H9 (cell line): ENCODE data around the gene MTMR12. TPM values are rescaled to one million over a fixed set of nuclear protein-coding genes. Genes with fewer than 3 reads are reported as not detected.
"Not testable (repeated sequence)": the region's sequence is repeated elsewhere in the genome, so short reads cannot be mapped to it uniquely, and the experiment has no call there.

ENCODE experiments used
- DNase-seq: peaks from one replicate; pipeline ENCODE4 v3.0.0-alpha.2; 2017
- H2AFZ ChIP-seq: one replicate; pipeline ENCODE4 v1.6.1; 2013; ENCODE audit warnings: mild to moderate bottlenecking, low read length, control low read depth, moderate library complexity
- H2AK5ac ChIP-seq: 2 replicates; pipeline ENCODE4 v1.6.1; 2013; ENCODE audit warnings: low read length, control low read depth, mixed read lengths; ENCODE audit not compliant: insufficient read length
- H2BK120ac ChIP-seq: one replicate; pipeline ENCODE4 v1.6.1; 2013; ENCODE audit warnings: low read depth, mild to moderate bottlenecking, low read length, control low read depth, inconsistent platforms; ENCODE audit not compliant: poor library complexity, severe bottlenecking
- H2BK12ac ChIP-seq: 2 replicates; pipeline ENCODE4 v1.6.1; 2013; ENCODE audit warnings: low read length, control low read depth, mixed read lengths, low read depth; ENCODE audit not compliant: insufficient read length
- H2BK15ac ChIP-seq: 2 replicates; pipeline ENCODE4 v1.6.1; 2013; ENCODE audit warnings: low read depth, low read length, control low read depth
- H2BK20ac ChIP-seq: one replicate; pipeline ENCODE4 v1.6.1; 2013; ENCODE audit warnings: low read depth, mild to moderate bottlenecking, low read length, control low read depth, inconsistent platforms; ENCODE audit not compliant: poor library complexity, severe bottlenecking
- H2BK5ac ChIP-seq: 2 replicates; pipeline ENCODE4 v1.6.1; 2013; ENCODE audit warnings: low read length, control low read depth, mixed read lengths; ENCODE audit not compliant: insufficient read length
- H3K14ac ChIP-seq: 2 replicates; pipeline ENCODE4 v1.6.1; 2013; ENCODE audit warnings: low read length, control low read depth; ENCODE audit not compliant: insufficient read depth
- H3K18ac ChIP-seq: 2 replicates; pipeline ENCODE4 v1.6.1; 2013; ENCODE audit warnings: low read depth, mild to moderate bottlenecking, mixed read lengths, low read length, control low read depth; ENCODE audit not compliant: insufficient read length
- H3K23ac ChIP-seq: 2 replicates; pipeline ENCODE4 v1.6.1; 2013; ENCODE audit warnings: low read length, control low read depth, mixed read lengths, low read depth; ENCODE audit not compliant: insufficient read length
- H3K23me2 ChIP-seq: 2 replicates; pipeline ENCODE4 v1.6.1; 2013; ENCODE audit warnings: low read depth, mild to moderate bottlenecking, mixed read lengths, low read length, control low read depth; ENCODE audit not compliant: insufficient read length, poor library complexity, severe bottlenecking
- H3K27ac ChIP-seq: 2 replicates; pipeline ENCODE4 v1.5.1; 2013; ENCODE audit warnings: low read length, control low read depth, mixed read lengths, low read depth; ENCODE audit not compliant: insufficient read length
- H3K27me3 ChIP-seq: 2 replicates; pipeline ENCODE4 v1.6.1; 2013; ENCODE audit warnings: low read length, control low read depth, inconsistent platforms; ENCODE audit not compliant: insufficient read depth
- H3K4ac ChIP-seq: 2 replicates; pipeline ENCODE4 v1.6.1; 2013; ENCODE audit warnings: low read depth, mild to moderate bottlenecking, control low read depth, inconsistent platforms, low read length, moderate library complexity
- H3K4me1 ChIP-seq: 2 replicates; pipeline ENCODE4 v1.6.1; 2013; ENCODE audit warnings: low read length, control low read depth, inconsistent platforms; ENCODE audit not compliant: insufficient read depth
- H3K4me2 ChIP-seq: 2 replicates; pipeline ENCODE4 v1.6.1; 2013; ENCODE audit warnings: low read length, control low read depth, mixed read lengths; ENCODE audit not compliant: insufficient read length, insufficient read depth
- H3K56ac ChIP-seq: 2 replicates; pipeline ENCODE4 v1.6.1; 2013; ENCODE audit warnings: low read depth, mild to moderate bottlenecking, mixed read lengths, low read length, control low read depth; ENCODE audit not compliant: insufficient read length
- H3K79me1 ChIP-seq: 2 replicates; pipeline ENCODE4 v1.6.1; 2013; ENCODE audit warnings: low read depth, mild to moderate bottlenecking, moderate library complexity, low read length, control low read depth, inconsistent platforms; ENCODE audit not compliant: insufficient read depth, poor library complexity, severe bottlenecking
- H3K79me2 ChIP-seq: 2 replicates; pipeline ENCODE4 v1.6.1; 2013; ENCODE audit warnings: low read length, control low read depth, inconsistent platforms; ENCODE audit not compliant: insufficient read depth
- H3K9ac ChIP-seq: 2 replicates; pipeline ENCODE4 v1.6.1; 2013; ENCODE audit warnings: low read length, control low read depth, mixed read lengths; ENCODE audit not compliant: insufficient read length; ENCODE audit errors: extremely low read depth
- H3K9me3 ChIP-seq: one replicate; pipeline ENCODE4 v1.6.1; 2013; ENCODE audit warnings: low read depth, low read length, inconsistent platforms; ENCODE audit not compliant: control insufficient read depth
- H3T11ph ChIP-seq: one replicate; pipeline ENCODE4 v1.6.1; 2013; ENCODE audit warnings: mild to moderate bottlenecking, low read length, control low read depth, inconsistent platforms
- H4K20me1 ChIP-seq: one replicate; pipeline ENCODE4 v1.6.1; 2013; ENCODE audit not compliant: control insufficient read depth, insufficient read length, insufficient read depth
- H4K5ac ChIP-seq: 2 replicates; pipeline ENCODE4 v1.6.1; 2013; ENCODE audit warnings: low read depth, mild to moderate bottlenecking, mixed read lengths, low read length, control low read depth; ENCODE audit not compliant: insufficient read length
- H4K8ac ChIP-seq: replicated peaks from 2 replicates; pipeline ENCODE4 v1.6.1; 2013; ENCODE audit warnings: low read length, control low read depth, mixed read lengths, low read depth; ENCODE audit not compliant: insufficient read length
- H4K91ac ChIP-seq: 2 replicates; pipeline ENCODE4 v1.6.1; 2013; ENCODE audit warnings: low read depth, mild to moderate bottlenecking, moderate library complexity, mixed read lengths, low read length, control low read depth; ENCODE audit not compliant: insufficient read length
- H3K27ac Mint-ChIP-seq, 3 experiments: 2 replicates in 2 of 3; 3 replicates in 1 of 3; pipeline ENCODE4 v1.8.0; 2020 to 2021; ENCODE audit warnings: mixed read lengths in 3 of 3, mild to moderate bottlenecking in 1 of 3, moderate library complexity in 1 of 3
- H3K27me3 Mint-ChIP-seq: 2 replicates; pipeline ENCODE4 v1.8.0; 2021; ENCODE audit warnings: low read depth, mild to moderate bottlenecking, moderate library complexity, mixed read lengths
- H3K36me3 Mint-ChIP-seq, 3 experiments: 2 replicates in 2 of 3; 3 replicates in 1 of 3; pipeline ENCODE4 v1.8.0; 2020 to 2021; ENCODE audit warnings: low read depth in 3 of 3, mixed read lengths in 3 of 3; ENCODE audit not compliant: insufficient read depth in 1 of 3
- H3K4me1 Mint-ChIP-seq, 2 experiments: 2 replicates each; pipeline ENCODE4 v1.8.0; 2020; ENCODE audit warnings: mixed read lengths in 2 of 2
- H3K4me3 Mint-ChIP-seq, 2 experiments: 2 replicates in 1 of 2; 3 replicates in 1 of 2; pipeline ENCODE4 v1.8.0; 2020 to 2021; ENCODE audit warnings: mild to moderate bottlenecking in 2 of 2, mixed read lengths in 2 of 2, moderate library complexity in 1 of 2
- H3K9me3 Mint-ChIP-seq, 2 experiments: 2 replicates in 1 of 2; 3 replicates in 1 of 2; pipeline ENCODE4 v1.8.0; 2020; ENCODE audit warnings: mild to moderate bottlenecking in 2 of 2, mixed read lengths in 2 of 2, moderate library complexity in 1 of 2
- WGBS: extraction: QIAGEN DNeasy Blood & Tissue Kit; methylation state at CpG from one replicate; pipeline ENCODE4 v1.1.7; 2013; ENCODE audit warnings: missing lambda C conversion rate, low lambda C conversion rate, mixed read lengths; ENCODE audit not compliant: insufficient read length; ENCODE audit errors: extremely low coverage; 5-methylcytosine and 5-hydroxymethylcytosine counted together
- total RNA-seq: library from RNA; stranded (reverse); gene quantifications from 2 replicates; pipeline ENCODE4 v1.2.1, GENCODE V29; 2021
- TF ChIP-seq, protein P1 (sequence below): fragments of 200-600 bp; sonication (generic); conservative IDR thresholded peaks from 3 replicates; pipeline ENCODE4 v1.8.0; 2021; ENCODE audit warnings: antibody characterized with exemption, mild to moderate bottlenecking

Gene MTMR12
- total RNA-seq, 1 experiment from 2014 or later: 39.3 TPM

DNA sequence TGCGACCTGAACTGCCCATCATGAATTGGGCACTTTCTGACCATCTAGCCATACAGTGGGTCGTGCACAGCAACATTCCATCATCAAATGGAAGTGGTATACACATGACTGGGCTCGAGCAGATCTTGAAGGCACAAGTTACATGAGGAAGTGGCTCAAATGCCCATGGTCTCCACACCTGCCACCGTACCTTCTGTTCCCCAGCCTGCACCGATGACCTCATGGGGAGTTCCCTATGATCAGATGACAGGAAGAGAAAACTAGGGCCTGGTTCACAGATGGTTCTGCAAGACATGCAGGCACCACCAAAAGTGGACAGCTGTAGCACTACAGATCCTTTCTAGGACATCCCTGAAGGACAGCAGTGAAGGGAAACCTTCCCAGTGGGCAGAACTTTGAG lies 21.8 kb downstream of the MTMR12 start:
- H3K23me2 ChIP-seq: no peaks in the 10 kb centered on the region
- H3K36me3 Mint-ChIP-seq: peaks cover 40 to 50% (median 42%) of the 10 kb centered on the region in 3 experiments

DNA sequence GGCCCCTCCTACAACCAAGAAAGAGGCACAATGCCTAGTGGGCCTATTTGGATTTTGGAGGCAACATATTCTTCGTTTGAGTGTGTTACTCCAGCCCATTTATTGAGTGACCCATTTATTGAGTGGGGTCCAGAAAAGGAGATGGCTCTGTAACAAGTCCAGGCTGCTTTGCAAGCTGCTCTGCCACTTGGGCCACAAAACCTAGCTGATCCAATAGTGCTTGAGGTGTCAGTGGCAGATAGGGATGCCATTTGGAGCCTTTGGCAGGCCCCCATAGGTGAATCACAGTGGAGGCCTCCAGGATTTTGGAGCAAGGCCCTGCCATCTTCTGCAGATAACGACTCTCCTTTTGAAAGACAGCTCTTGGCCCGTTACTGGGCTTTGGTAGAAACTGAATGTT lies 22.2 kb downstream of the MTMR12 start:
- not testable (repeated sequence) for H3K27ac ChIP-seq, H3K4me2 ChIP-seq, H2BK12ac ChIP-seq, H3K27ac Mint-ChIP-seq, H2BK120ac ChIP-seq, H2BK15ac ChIP-seq, H2BK20ac ChIP-seq, H2BK5ac ChIP-seq, H2AK5ac ChIP-seq, H3K4ac ChIP-seq, H4K20me1 ChIP-seq, H4K91ac ChIP-seq, H3K56ac ChIP-seq, H4K8ac ChIP-seq, H3K4me1 ChIP-seq, H3K4me3 Mint-ChIP-seq, H3K23me2 ChIP-seq, DNase-seq, H3T11ph ChIP-seq, H2AFZ ChIP-seq, H3K9me3 ChIP-seq, H3K79me1 ChIP-seq, H3K9ac ChIP-seq, H3K27me3 Mint-ChIP-seq, H3K9me3 Mint-ChIP-seq, H3K14ac ChIP-seq, H4K5ac ChIP-seq, H3K27me3 ChIP-seq, H3K23ac ChIP-seq, H3K18ac ChIP-seq
- H3K79me2 ChIP-seq: peaks cover 13% of the 10 kb centered on the region; the same call in 1 of the 2 replicates
- WGBS: no CpG with 5 or more reads among the region's 3 CpGs
- peaks cover 40 to 47% (median 42%) of the 10 kb centered on the region in 3 experiments for H3K36me3 Mint-ChIP-seq
- peaks cover 35 to 40% of the 10 kb centered on the region in 2 experiments for H3K4me1 Mint-ChIP-seq

More for the DNA sequence above, 21.8 kb downstream of the MTMR12 start:
- H4K5ac ChIP-seq: no peak overlapping the region
- no peak overlapping the region for H2BK120ac ChIP-seq
- H2BK15ac ChIP-seq: no peak overlapping the region
- H3K4me2 ChIP-seq: no peak overlapping the region
- no peak overlapping the region for H2BK12ac ChIP-seq
- H4K20me1 ChIP-seq: no peaks in the 10 kb centered on the region
- H3K27me3 Mint-ChIP-seq: no peaks in the 10 kb centered on the region
- H2AK5ac ChIP-seq: no peak overlapping the region
- H4K8ac ChIP-seq: no peak overlapping the region
- peaks cover 31 to 36% of the 10 kb centered on the region in 2 experiments for H3K4me1 Mint-ChIP-seq
- H3K56ac ChIP-seq: no peak overlapping the region
- peaks cover 13% of the 10 kb centered on the region; the same call in 1 of the 2 replicates for H3K79me2 ChIP-seq
- H3K9me3 ChIP-seq: no peaks in the 10 kb centered on the region
- H3K4ac ChIP-seq: no peak overlapping the region
- H3K18ac ChIP-seq: no peak overlapping the region
- H3K9ac ChIP-seq: no peak overlapping the region
- H3K23ac ChIP-seq: no peak overlapping the region
- WGBS: no CpG with 5 or more reads among the region's 5 CpGs
- H3K27me3 ChIP-seq: no peaks in the 10 kb centered on the region
- H3K27ac ChIP-seq: no peak overlapping the region
- no peaks in the 10 kb centered on the region; a peak in 1 of 5 replicates for H3K9me3 Mint-ChIP-seq
- no peak overlapping the region for H4K91ac ChIP-seq
- no peak overlapping the region for H3K14ac ChIP-seq
- no peak overlapping the region for H3T11ph ChIP-seq
- no peak overlapping the region for H3K4me3 Mint-ChIP-seq
- H3K4me1 ChIP-seq: peaks cover 4% of the 10 kb centered on the region; the same call in 1 of the 2 replicates
- H2BK5ac ChIP-seq: no peak overlapping the region
- H3K79me1 ChIP-seq: peaks cover 2% of the 10 kb centered on the region
- no peak for DNase-seq
- no peak overlapping the region for H2BK20ac ChIP-seq
- H2AFZ ChIP-seq: no peak overlapping the region
- TF ChIP-seq, protein P1, sequence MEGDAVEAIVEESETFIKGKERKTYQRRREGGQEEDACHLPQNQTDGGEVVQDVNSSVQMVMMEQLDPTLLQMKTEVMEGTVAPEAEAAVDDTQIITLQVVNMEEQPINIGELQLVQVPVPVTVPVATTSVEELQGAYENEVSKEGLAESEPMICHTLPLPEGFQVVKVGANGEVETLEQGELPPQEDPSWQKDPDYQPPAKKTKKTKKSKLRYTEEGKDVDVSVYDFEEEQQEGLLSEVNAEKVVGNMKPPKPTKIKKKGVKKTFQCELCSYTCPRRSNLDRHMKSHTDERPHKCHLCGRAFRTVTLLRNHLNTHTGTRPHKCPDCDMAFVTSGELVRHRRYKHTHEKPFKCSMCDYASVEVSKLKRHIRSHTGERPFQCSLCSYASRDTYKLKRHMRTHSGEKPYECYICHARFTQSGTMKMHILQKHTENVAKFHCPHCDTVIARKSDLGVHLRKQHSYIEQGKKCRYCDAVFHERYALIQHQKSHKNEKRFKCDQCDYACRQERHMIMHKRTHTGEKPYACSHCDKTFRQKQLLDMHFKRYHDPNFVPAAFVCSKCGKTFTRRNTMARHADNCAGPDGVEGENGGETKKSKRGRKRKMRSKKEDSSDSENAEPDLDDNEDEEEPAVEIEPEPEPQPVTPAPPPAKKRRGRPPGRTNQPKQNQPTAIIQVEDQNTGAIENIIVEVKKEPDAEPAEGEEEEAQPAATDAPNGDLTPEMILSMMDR: no peak
- no peak overlapping the region; a peak in 1 of 7 replicates for H3K27ac Mint-ChIP-seq
